Ishikawa (cell line): ENCODE results near the gene UCHL3.

Source experiments
- EGR1 ChIP-seq: IDR thresholded peaks from 2 replicates; pipeline ENCODE4 v1.6.1; 2012
- NFIC ChIP-seq: IDR thresholded peaks from 2 replicates; pipeline ENCODE4 v1.6.1; 2012
- TCF12 ChIP-seq: IDR thresholded peaks from 2 replicates; pipeline ENCODE4 v1.6.1; 2012; ENCODE audit warnings: low read depth
- TEAD4 ChIP-seq: IDR thresholded peaks from 2 replicates; pipeline ENCODE4 v1.6.1; 2012
- YY1 ChIP-seq: IDR thresholded peaks from 2 replicates; pipeline ENCODE4 v1.6.1; 2012; ENCODE audit warnings: low read depth
- TF ChIP-seq, protein P1 (sequence below): IDR thresholded peaks from 2 replicates; pipeline ENCODE4 v1.6.1; 2012
- TF ChIP-seq, protein P2 (sequence below): IDR thresholded peaks from 2 replicates; pipeline ENCODE4 v1.6.1; 2012; ENCODE audit warnings: low read depth, mild to moderate bottlenecking

DNA sequence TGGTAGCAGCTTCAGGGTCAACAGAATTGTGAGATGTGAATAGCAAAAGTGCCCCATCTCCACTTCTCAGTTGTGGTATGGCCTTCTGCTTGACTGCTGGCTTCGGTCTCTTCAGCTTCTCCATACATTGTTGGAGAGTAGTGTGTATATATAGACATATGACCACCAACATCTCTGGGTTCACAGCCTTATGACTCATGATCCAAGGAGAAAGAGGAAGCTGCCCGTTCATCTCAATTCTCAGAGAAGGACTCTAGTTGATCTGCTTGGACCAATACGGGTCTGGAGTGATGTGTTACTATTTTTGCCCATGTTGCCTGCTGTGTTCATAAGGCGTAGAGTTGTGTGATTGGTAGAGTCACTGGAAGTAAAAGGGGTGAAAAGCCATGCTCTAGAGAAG, 8.3 kb upstream of the UCHL3 start:
- TF ChIP-seq YY1 (no peak), NFIC (no peak), TEAD4 (no peak), TCF12 (no peak), EGR1 (no peak)
- TF ChIP-seq, protein P1, sequence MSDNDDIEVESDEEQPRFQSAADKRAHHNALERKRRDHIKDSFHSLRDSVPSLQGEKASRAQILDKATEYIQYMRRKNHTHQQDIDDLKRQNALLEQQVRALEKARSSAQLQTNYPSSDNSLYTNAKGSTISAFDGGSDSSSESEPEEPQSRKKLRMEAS: no peak
- TF ChIP-seq, protein P2, sequence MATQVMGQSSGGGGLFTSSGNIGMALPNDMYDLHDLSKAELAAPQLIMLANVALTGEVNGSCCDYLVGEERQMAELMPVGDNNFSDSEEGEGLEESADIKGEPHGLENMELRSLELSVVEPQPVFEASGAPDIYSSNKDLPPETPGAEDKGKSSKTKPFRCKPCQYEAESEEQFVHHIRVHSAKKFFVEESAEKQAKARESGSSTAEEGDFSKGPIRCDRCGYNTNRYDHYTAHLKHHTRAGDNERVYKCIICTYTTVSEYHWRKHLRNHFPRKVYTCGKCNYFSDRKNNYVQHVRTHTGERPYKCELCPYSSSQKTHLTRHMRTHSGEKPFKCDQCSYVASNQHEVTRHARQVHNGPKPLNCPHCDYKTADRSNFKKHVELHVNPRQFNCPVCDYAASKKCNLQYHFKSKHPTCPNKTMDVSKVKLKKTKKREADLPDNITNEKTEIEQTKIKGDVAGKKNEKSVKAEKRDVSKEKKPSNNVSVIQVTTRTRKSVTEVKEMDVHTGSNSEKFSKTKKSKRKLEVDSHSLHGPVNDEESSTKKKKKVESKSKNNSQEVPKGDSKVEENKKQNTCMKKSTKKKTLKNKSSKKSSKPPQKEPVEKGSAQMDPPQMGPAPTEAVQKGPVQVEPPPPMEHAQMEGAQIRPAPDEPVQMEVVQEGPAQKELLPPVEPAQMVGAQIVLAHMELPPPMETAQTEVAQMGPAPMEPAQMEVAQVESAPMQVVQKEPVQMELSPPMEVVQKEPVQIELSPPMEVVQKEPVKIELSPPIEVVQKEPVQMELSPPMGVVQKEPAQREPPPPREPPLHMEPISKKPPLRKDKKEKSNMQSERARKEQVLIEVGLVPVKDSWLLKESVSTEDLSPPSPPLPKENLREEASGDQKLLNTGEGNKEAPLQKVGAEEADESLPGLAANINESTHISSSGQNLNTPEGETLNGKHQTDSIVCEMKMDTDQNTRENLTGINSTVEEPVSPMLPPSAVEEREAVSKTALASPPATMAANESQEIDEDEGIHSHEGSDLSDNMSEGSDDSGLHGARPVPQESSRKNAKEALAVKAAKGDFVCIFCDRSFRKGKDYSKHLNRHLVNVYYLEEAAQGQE: no peak
